Activated CD4-positive, alpha-beta T cell treated with anti-CD3 and anti-CD28 coated beads for 36 hours (primary cell): ENCODE results near the gene HEXA. TPM values are rescaled to one million over a fixed set of nuclear protein-coding genes. Genes with fewer than 3 reads are reported as not detected.

Experiments
- ATAC-seq: fragments of 200-7000 bp; cut with Tn5 transposase; one replicate; pipeline ENCODE4 v1.10.0; 2021; ENCODE audit warnings: mild to moderate bottlenecking, moderate library complexity
- CTCF ChIA-PET: fragments of 350-600 bp; sonication (Branson Sonifier 250); formaldehyde crosslinking; loops from one replicate; lab custom pipeline; 2021; ENCODE audit warnings: antibody characterized with exemption; lab: Charles Lee
- POLR2A ChIA-PET: fragments of 350-600 bp; sonication (Branson Sonifier 250); formaldehyde crosslinking; loops from one replicate; lab custom pipeline; 2021; ENCODE audit warnings: antibody characterized with exemption, inconsistent platforms; lab: Charles Lee
- DNase-seq: peaks from one replicate; pipeline ENCODE4 v3.0.0-alpha.2; 2020
- H3K27ac Mint-ChIP-seq: one replicate; pipeline ENCODE4 v1.8.0; 2021; ENCODE audit warnings: mixed read lengths
- H3K27me3 Mint-ChIP-seq: one replicate; pipeline ENCODE4 v1.8.0; 2021; ENCODE audit warnings: mixed read lengths
- H3K36me3 Mint-ChIP-seq: one replicate; pipeline ENCODE4 v1.8.0; 2021; ENCODE audit warnings: low read depth, mixed read lengths
- H3K4me1 Mint-ChIP-seq: one replicate; pipeline ENCODE4 v1.8.0; 2021; ENCODE audit warnings: mixed read lengths
- H3K4me3 Mint-ChIP-seq: one replicate; pipeline ENCODE4 v1.8.0; 2021; ENCODE audit warnings: mild to moderate bottlenecking, moderate library complexity, mixed read lengths
- H3K9me3 Mint-ChIP-seq: one replicate; pipeline ENCODE4 v1.8.0; 2021; ENCODE audit warnings: low read depth, mixed read lengths
- intact Hi-C, 2 experiments: fragments of 100-400 bp; cut with DNase I in 1 of 2; cut with micrococcal nuclease in 1 of 2; formaldehyde crosslinking; loops; one replicate each; pipeline versions ENCODE4 v1.14.2 to v1.15.1; 2022 to 2024; cut with DNase I, micrococcal nuclease
- total RNA-seq, 2 experiments: library from RNA; stranded (reverse); gene quantifications; one replicate each; pipeline ENCODE4 v1.2.3, GENCODE V29; 2021

HEXA gene
- total RNA-seq, 2 experiments from 2014 or later, result 38.8 to 54.2 TPM

DNA sequence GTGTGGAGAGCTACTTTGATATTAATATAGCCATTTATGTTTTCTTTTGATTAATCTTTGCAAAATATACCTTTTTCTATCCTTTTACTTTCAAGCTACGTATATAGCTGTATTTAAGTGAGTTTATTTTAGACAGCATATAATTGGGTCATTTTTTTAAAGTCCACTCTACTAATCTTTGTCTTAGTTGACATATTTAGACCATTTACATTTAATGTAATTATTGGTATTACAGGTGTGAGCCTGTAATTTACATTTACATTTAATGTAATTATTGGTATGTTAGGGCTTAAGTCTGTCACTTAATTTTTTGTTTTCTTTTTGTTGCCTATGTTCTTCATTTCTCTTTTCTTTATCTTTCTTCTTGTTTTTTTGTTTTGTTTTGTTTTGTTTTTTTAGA, 52.1 kb downstream of the HEXA start:
- peaks cover 8% of the 10 kb centered on the region for H3K9me3 Mint-ChIP-seq
- peaks cover 5% of the 10 kb centered on the region for H3K27me3 Mint-ChIP-seq
- peaks cover 16% of the 10 kb centered on the region for H3K36me3 Mint-ChIP-seq
- intact Hi-C loops, result loop anchor here in 1 of 2 experiments (5.0 kb wide), 2 partner anchors 149 to 364 kb away; partner anchors contain the start of genes ARIH1, BBS4 and HIGD2B
- POLR2A ChIA-PET, result no interaction called here
- H3K4me3 Mint-ChIP-seq, result no peak overlapping the region
- peaks cover 13% of the 10 kb centered on the region for H3K4me1 Mint-ChIP-seq
- DNase-seq (no peak), ATAC-seq (no peak)
- CTCF ChIA-PET, result no interaction called here
- H3K27ac Mint-ChIP-seq, result no peak overlapping the region

DNA sequence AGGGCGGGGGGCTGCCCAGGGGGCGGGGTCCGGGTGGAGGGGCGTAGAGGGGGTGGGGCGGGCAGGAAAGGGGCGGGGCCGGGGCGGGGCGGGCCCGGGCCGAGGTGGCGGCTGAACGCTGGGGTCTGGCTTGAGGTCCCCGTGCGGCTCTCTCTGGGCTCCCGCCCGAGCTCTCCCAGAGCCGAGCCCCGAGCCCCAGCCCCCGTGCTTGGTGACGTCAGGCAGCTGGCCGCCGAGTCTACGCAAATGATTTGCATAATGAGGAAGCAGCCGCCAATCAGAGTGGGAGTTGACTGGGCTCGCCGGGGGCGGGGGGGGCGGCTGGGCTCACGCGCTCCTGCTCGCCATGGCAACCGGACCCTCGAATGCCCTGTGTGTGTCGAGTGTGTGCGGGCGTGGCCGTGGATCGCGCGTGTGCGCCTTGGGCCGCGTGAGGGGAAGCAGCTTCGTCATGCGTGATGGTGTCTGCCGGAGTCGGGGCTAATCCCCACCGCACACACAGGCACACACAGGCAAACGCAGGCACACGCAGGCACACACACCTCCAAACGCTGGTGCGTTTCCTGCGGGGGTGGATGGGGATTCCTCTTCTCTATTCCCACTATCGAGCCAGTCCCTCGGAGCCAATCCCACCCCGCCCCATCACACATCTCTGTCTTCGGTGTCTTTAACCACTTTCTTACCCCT, 55.7 kb downstream of the HEXA start, which contains the start of gene CELF6:
CELF6 (minus strand) TSS at position 173 of the 687 bp plus-strand sequence. CDS start 283 bp downstream, outside the sequence.
- Mint-ChIP-seq H3K9me3 (peaks cover 8% of the 10 kb centered on the region), H3K27me3 (peaks cover 8% of the 10 kb centered on the region), H3K36me3 (peaks cover 6% of the 10 kb centered on the region), H3K4me1 (peaks cover 15% of the 10 kb centered on the region), H3K4me3 (peak within 1 kb of the TSS; percentile 71), H3K27ac (peak within 1 kb of the TSS; percentile 21)
- intact Hi-C loops, result loop anchor here (1.0 to 5.0 kb wide), 6 partner anchors 48 to 367 kb away; partner anchors contain the start of genes HEXA (in 2 of the 2), ARIH1 (in 1 of the 2), BBS4 (in 1 of the 2) and HIGD2B (in 1 of the 2)
- DNase-seq, result peak; percentile 84
- ATAC-seq, result peak; percentile 78
- POLR2A ChIA-PET, result no interaction called here
- CTCF ChIA-PET, result interaction anchor here (1.0 to 1.4 kb wide), 3 partner anchors 10 to 144 kb away, joined by 3 to 4 read pairs (median 3); no protein-coding TSS in a partner anchor

DNA sequence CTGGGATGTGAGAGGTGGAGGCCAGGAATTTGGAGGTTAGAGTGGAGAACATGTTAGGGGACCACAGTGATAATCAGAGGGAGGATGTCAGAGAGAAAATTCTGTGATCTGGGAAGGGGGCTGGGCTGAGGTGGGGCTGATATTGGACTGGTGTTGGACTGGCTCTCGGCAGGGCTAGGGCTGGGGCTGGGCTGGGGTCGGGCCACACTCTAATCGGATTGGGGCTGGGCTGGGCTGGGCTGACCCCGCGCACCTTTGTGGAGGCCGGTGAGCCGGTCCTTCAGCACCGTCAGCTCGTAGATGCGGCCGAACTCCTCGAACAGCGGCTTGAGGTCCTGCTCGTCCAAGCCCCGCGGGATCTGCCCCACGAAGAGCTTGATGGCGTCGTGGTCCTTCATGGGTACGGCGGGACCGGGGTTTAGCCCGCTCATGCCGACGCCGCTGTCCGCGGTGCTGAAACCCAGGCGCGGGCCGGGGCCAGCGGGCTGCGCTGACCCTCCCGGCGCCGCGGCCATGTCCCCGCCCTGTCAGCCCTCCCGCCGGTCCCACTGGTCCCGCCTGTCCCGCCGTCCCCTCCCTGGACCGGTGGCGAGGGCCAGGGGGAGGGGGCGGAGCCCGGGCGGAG, 56.3 kb downstream of the HEXA start:
- intact Hi-C loops, result loop anchor here in 1 of 2 experiments (5.0 kb wide), 1 partner anchor 58 kb away; the partner anchor contains the start of gene HEXA

GRCh38 chr15:72318408-72318942, 57.3 kb downstream of the HEXA start:
- no peak overlapping the region for H3K27ac Mint-ChIP-seq
- H3K36me3 Mint-ChIP-seq, result no peaks in the 10 kb centered on the region
- peaks cover 8% of the 10 kb centered on the region for H3K27me3 Mint-ChIP-seq
- peak overlapping the region; percentile 54 for H3K4me3 Mint-ChIP-seq
- intact Hi-C loops, result loop anchor here in 1 of 2 experiments (5.0 kb wide), 1 partner anchor 59 kb away; the partner anchor contains the start of gene HEXA
- ATAC-seq, result no peak
- no peak for DNase-seq
- ChIA-PET POLR2A (interaction anchor here (0.6 kb wide), 1 partner anchor 15 kb away, joined by 3 read pairs; no protein-coding TSS in a partner anchor), CTCF (interaction anchor here (0.6 to 1.4 kb wide), 3 partner anchors 11 to 645 kb away, joined by 3 read pairs; no protein-coding TSS in a partner anchor)
- H3K9me3 Mint-ChIP-seq, result no peaks in the 10 kb centered on the region
- H3K4me1 Mint-ChIP-seq, result peaks cover 15% of the 10 kb centered on the region

More for the DNA sequence above, 56.3 kb downstream of the HEXA start:
- DNase-seq (peak; percentile 71), ATAC-seq (peak; percentile 68)
- H3K27ac Mint-ChIP-seq, result no peak overlapping the region
- H3K36me3 Mint-ChIP-seq, result peaks cover 2% of the 10 kb centered on the region
- H3K9me3 Mint-ChIP-seq, result peaks cover 7% of the 10 kb centered on the region
- peaks cover 15% of the 10 kb centered on the region for H3K4me1 Mint-ChIP-seq
- H3K4me3 Mint-ChIP-seq, result peak overlapping the region; percentile 54
- peaks cover 8% of the 10 kb centered on the region for H3K27me3 Mint-ChIP-seq
- POLR2A ChIA-PET, result no interaction called here
- CTCF ChIA-PET, result interaction anchor here (1.0 to 1.4 kb wide), 3 partner anchors 9 to 145 kb away, joined by 3 to 4 read pairs (median 3); no protein-coding TSS in a partner anchor

DNA sequence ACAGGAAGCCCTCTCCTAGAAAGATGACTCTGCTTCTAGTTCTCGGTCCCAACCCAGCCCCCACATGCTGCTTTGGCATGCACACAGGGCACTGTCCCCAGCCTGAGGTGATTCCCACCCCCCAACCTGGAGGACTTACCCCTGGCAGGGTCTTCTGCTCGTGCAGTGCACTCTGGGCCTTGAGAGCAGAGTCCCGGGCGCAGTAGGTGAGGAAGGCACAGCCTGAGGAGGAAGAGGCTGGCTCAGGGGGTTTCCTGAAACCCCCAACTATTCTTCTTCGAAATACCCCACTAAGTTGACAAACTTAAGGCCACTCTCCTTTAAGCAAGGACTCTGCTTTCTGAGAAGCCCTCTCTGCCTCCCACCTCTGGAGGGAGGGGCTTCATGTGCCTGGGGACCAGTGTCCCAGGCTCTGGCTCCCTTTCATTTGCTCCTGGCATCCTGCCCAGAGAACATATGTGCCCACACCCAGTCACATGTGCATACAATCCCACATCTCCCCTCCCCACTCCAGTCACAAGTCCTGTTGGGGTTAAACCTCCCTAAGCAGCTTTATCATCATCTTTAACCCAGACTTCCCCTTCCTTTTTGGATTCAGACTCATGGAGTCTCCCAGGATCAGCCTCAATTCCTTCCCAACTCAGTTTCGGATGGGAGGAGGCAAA, 60.0 kb downstream of the HEXA start:
- peaks cover 8% of the 10 kb centered on the region for H3K27me3 Mint-ChIP-seq
- H3K4me3 Mint-ChIP-seq, result no peak overlapping the region
- POLR2A ChIA-PET, result no interaction called here
- CTCF ChIA-PET, result interaction anchor here (0.6 to 0.8 kb wide), 2 partner anchors 140 to 271 kb away, joined by 3 read pairs; no protein-coding TSS in a partner anchor
- intact Hi-C loops, result loop anchor here in 1 of 2 experiments (5.0 kb wide), 1 partner anchor 61 kb away; the partner anchor contains the start of gene HEXA
- H3K9me3 Mint-ChIP-seq, result no peaks in the 10 kb centered on the region
- no peak for ATAC-seq
- no peak for DNase-seq
- no peaks in the 10 kb centered on the region for H3K36me3 Mint-ChIP-seq
- H3K4me1 Mint-ChIP-seq, result peaks cover 13% of the 10 kb centered on the region
- no peak overlapping the region for H3K27ac Mint-ChIP-seq

DNA sequence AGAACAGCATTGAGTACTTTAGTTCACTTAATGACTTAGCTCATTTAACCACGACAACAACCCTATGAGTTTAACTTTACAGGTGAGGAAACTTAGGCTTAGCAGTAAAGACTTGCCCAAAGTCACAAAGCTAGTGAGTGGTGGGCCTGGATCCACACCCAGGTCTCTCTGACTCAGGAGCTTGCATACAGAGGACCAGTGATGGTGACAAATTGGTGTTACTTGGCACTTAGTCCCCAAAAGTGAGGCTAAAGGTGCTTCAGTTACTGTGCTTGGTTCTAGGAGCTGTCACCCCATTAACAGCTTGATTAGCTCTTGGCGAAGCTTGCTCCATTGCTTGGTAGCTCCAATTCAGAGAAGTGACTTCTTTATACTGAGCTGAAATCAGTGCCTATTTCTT, 61.9 kb downstream of the HEXA start:
- Mint-ChIP-seq H3K27me3 (peaks cover 4% of the 10 kb centered on the region), H3K9me3 (no peaks in the 10 kb centered on the region), H3K4me1 (peaks cover 3% of the 10 kb centered on the region), H3K27ac (no peak overlapping the region), H3K36me3 (no peaks in the 10 kb centered on the region), H3K4me3 (no peak overlapping the region)
- no peak for DNase-seq
- intact Hi-C loops, result loop anchor here (2.0 kb wide), 2 partner anchors 63 to 219 kb away; partner anchors contain the start of gene HEXA (in 1 of the 2)
- ATAC-seq, result no peak
- ChIA-PET POLR2A (interaction anchor here (0.8 kb wide), 1 partner anchor 87 kb away, joined by 3 read pairs; no protein-coding TSS in a partner anchor), CTCF (interaction anchor here (0.7 to 1.9 kb wide), 15 partner anchors 13 to 357 kb away, joined by 3 to 8 read pairs (median 4); partner anchors contain the start of gene HEXA)

GRCh38 chr15:72313448-72313840, 62.4 kb downstream of the HEXA start:
- Mint-ChIP-seq H3K27me3 (no peaks in the 10 kb centered on the region), H3K9me3 (no peaks in the 10 kb centered on the region), H3K4me1 (no peaks in the 10 kb centered on the region), H3K36me3 (no peaks in the 10 kb centered on the region), H3K4me3 (no peak overlapping the region), H3K27ac (no peak overlapping the region)
- ATAC-seq (no peak), DNase-seq (no peak)
- ChIA-PET CTCF (interaction anchor here (0.7 to 1.9 kb wide), 24 partner anchors 9 to 358 kb away, joined by 3 to 8 read pairs (median 3); no protein-coding TSS in a partner anchor), POLR2A (interaction anchor here (0.8 kb wide), 1 partner anchor 86 kb away, joined by 3 read pairs; no protein-coding TSS in a partner anchor)
- intact Hi-C loops, result loop anchor here (2.0 kb wide), 2 partner anchors 63 to 219 kb away; partner anchors contain the start of gene HEXA (in 1 of the 2)

GRCh38 chr15:72312605-72313447, 63.0 kb downstream of the HEXA start:
- CTCF ChIA-PET, result interaction anchor here (0.7 to 1.9 kb wide), 27 partner anchors 9 to 358 kb away, joined by 3 to 8 read pairs (median 3); no protein-coding TSS in a partner anchor
- H3K36me3 Mint-ChIP-seq, result no peaks in the 10 kb centered on the region
- no peak overlapping the region for H3K4me3 Mint-ChIP-seq
- peak; percentile 80 for DNase-seq
- H3K27ac Mint-ChIP-seq, result no peak overlapping the region
- H3K9me3 Mint-ChIP-seq, result no peaks in the 10 kb centered on the region
- H3K4me1 Mint-ChIP-seq, result no peaks in the 10 kb centered on the region
- ATAC-seq, result peak; percentile 99
- intact Hi-C loops, result loop anchor here (1.0 to 2.0 kb wide), 3 partner anchors 64 to 220 kb away; partner anchors contain the start of gene HEXA (in 1 of the 2)
- H3K27me3 Mint-ChIP-seq, result no peaks in the 10 kb centered on the region
- POLR2A ChIA-PET, result interaction anchor here (0.6 to 0.8 kb wide), 2 partner anchors 57 to 86 kb away, joined by 3 read pairs; no protein-coding TSS in a partner anchor

DNA sequence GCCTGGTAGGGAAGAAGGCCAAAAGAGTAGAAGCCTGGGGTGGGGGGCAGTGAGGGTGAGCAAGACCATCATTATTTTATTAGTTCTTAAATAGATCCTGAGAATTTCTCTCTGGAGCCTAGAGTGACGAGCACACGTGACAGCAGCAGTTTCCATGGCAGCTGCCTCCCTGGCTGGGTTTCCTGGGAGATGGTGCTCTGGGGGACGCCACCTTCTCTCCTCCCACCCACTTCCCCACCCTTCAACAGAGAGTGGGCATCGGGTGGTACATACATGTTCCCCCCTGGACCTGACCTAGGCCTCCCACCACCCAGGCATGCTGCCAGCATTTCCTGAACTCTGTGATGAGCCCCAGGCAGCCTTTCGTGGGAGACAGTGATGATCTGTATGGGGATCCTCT, 68.8 kb downstream of the HEXA start:
- H3K9me3 Mint-ChIP-seq, result no peaks in the 10 kb centered on the region
- intact Hi-C loops, result no loop called here
- POLR2A ChIA-PET, result no interaction called here

More for the DNA sequence above, 68.8 kb downstream of the HEXA start:
- Mint-ChIP-seq H3K36me3 (no peaks in the 10 kb centered on the region), H3K4me3 (no peak overlapping the region), H3K27me3 (no peaks in the 10 kb centered on the region), H3K4me1 (peaks cover 6% of the 10 kb centered on the region), H3K27ac (no peak overlapping the region)
- CTCF ChIA-PET, result interaction anchor here (0.8 kb wide), 1 partner anchor 11 kb away, joined by 3 read pairs; no protein-coding TSS in a partner anchor
- DNase-seq (no peak), ATAC-seq (no peak)
